A549 (cell line): Measurements from ENCODE around the gene TIRAP.

Experiments used
- CEBPB ChIP-seq, 2 experiments: fragments of >200 bp in 1 of 2; sonication (Bioruptor Twin) in 1 of 2; formaldehyde crosslinking in 1 of 2; IDR thresholded peaks; 2 replicates each; pipeline ENCODE4 v1.6.1; 2012 to 2016
- JUN ChIP-seq, 2 experiments: fragments of >200 bp; sonication (Bioruptor Twin); formaldehyde crosslinking; IDR thresholded peaks; 2 replicates in 1 of 2; 3 replicates in 1 of 2; pipeline ENCODE4 v1.6.1; 2016 to 2017
- KDM1A ChIP-seq: fragments of 200-600 bp; sonication (generic); IDR thresholded peaks from 2 replicates; pipeline ENCODE4 v1.6.1; 2016; ENCODE audit warnings: low read depth, mild to moderate bottlenecking
- MAX ChIP-seq: IDR thresholded peaks from 2 replicates; pipeline ENCODE4 v1.6.1; 2012
- POLR2AphosphoS2 ChIP-seq: conservative IDR thresholded peaks from 2 replicates; pipeline ENCODE4 v1.6.1; 2012; ENCODE audit warnings: low read length, improper control_type of control experiment, inconsistent platforms
- RARB ChIP-seq: fragments of 250-450 bp; sonication (Bioruptor Pico); IDR thresholded peaks from 2 replicates; pipeline ENCODE4 v1.8.0; 2021; ENCODE audit warnings: mild to moderate bottlenecking, moderate library complexity
- REST ChIP-seq: fragments of 200-600 bp; sonication (generic); IDR thresholded peaks from 2 replicates; pipeline ENCODE4 v1.6.1; 2016; ENCODE audit warnings: antibody characterized with exemption, mild to moderate bottlenecking, moderate library complexity
- RNF2 ChIP-seq: fragments of 200-600 bp; sonication (generic); IDR thresholded peaks from 2 replicates; pipeline ENCODE4 v1.6.1; 2016; ENCODE audit warnings: low read depth, mild to moderate bottlenecking, antibody characterized with exemption, moderate library complexity, borderline replicate concordance
- ZNF302 ChIP-seq: fragments of 250-450 bp; sonication (Bioruptor Pico); IDR thresholded peaks from 2 replicates; pipeline ENCODE4 v1.9.0; 2021; ENCODE audit warnings: inconsistent platforms, mild to moderate bottlenecking, moderate library complexity
- TF ChIP-seq, protein P1 (sequence below): IDR thresholded peaks from 2 replicates; pipeline ENCODE4 v1.6.1; 2012; ENCODE audit warnings: low read depth, borderline replicate concordance
- TF ChIP-seq, protein P2 (sequence below): fragments of >200 bp; sonication (Bioruptor Twin); formaldehyde crosslinking; IDR thresholded peaks from 3 replicates; pipeline ENCODE4 v1.5.1; 2016

DNA sequence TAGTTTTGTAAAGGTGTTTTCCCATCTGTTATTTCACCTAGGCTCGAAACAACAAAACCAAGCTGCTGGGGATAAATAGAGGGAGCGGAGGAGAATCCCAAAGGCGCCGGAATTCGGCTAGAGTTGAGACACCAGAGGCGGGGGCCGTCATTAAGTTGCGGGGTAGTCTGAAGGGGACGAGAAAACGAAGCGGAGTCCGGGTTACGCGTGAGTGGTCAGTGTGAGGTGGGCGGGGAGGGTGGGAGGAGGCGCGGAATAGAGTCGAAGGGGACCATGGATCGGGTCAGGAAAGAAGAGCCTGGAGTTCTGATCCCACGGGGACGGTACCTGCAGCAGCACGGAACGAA, 14.6 kb upstream of the TIRAP start:
- TF ChIP-seq POLR2AphosphoS2 (no peak), REST (no peak), JUN (IDR thresholded peaks at IDR 0.05) (no peak), KDM1A (no peak), CEBPB (IDR thresholded peaks at IDR 0.05) (no peak), RNF2 (no peak), ZNF302 (CRISPR knock-in tag) (no peak), MAX (no peak), RARB (CRISPR knock-in tag) (no peak)
- TF ChIP-seq, protein P1, sequence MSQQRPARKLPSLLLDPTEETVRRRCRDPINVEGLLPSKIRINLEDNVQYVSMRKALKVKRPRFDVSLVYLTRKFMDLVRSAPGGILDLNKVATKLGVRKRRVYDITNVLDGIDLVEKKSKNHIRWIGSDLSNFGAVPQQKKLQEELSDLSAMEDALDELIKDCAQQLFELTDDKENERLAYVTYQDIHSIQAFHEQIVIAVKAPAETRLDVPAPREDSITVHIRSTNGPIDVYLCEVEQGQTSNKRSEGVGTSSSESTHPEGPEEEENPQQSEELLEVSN, result no peak
- TF ChIP-seq, protein P2, sequence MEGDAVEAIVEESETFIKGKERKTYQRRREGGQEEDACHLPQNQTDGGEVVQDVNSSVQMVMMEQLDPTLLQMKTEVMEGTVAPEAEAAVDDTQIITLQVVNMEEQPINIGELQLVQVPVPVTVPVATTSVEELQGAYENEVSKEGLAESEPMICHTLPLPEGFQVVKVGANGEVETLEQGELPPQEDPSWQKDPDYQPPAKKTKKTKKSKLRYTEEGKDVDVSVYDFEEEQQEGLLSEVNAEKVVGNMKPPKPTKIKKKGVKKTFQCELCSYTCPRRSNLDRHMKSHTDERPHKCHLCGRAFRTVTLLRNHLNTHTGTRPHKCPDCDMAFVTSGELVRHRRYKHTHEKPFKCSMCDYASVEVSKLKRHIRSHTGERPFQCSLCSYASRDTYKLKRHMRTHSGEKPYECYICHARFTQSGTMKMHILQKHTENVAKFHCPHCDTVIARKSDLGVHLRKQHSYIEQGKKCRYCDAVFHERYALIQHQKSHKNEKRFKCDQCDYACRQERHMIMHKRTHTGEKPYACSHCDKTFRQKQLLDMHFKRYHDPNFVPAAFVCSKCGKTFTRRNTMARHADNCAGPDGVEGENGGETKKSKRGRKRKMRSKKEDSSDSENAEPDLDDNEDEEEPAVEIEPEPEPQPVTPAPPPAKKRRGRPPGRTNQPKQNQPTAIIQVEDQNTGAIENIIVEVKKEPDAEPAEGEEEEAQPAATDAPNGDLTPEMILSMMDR, result no peak
